Stimulated activated CD4-positive, alpha-beta T cell treated with anti-CD3 and anti-CD28 coated beads, Interleukin-4, amount 100 ng/mL, for 24 hours (primary cell): ENCODE results near the gene CMYA5.
"Not testable (repeated sequence)": the region's sequence is repeated elsewhere in the genome, so short reads cannot be mapped to it uniquely, and the experiment has no call there.

Experiments
- DNase-seq: peaks from one replicate; pipeline ENCODE4 v3.0.0-alpha.2; 2020

CMYA5 gene

GRCh38 chr5:79753092-79753491 lies 63.5 kb downstream of the CMYA5 start:
- no peak for DNase-seq

- DNase-seq, result no peak
Observed at GRCh38 chr5:79753877-79754645, 64.4 kb downstream of the CMYA5 start.

GRCh38 chr5:79754865-79755555 lies 65.4 kb downstream of the CMYA5 start:
- no peak for DNase-seq

GRCh38 chr5:79756076-79756475 lies 66.4 kb downstream of the CMYA5 start:
- DNase-seq, result no peak

GRCh38 chr5:79759436-79759835 lies 69.8 kb downstream of the CMYA5 start:
- DNase-seq, result no peak

- DNase-seq, result no peak
Observed at GRCh38 chr5:79759848-79760247, 70.2 kb downstream of the CMYA5 start.

- no peak for DNase-seq
Observed at GRCh38 chr5:79762929-79763328, 73.3 kb downstream of the CMYA5 start.

GRCh38 chr5:79764147-79764546 lies 74.5 kb downstream of the CMYA5 start:
- DNase-seq, result not testable (repeated sequence)

GRCh38 chr5:79771387-79771786 lies 81.8 kb downstream of the CMYA5 start:
- no peak for DNase-seq

- DNase-seq, result no peak
Observed at GRCh38 chr5:79772651-79773050, 83.0 kb downstream of the CMYA5 start.

- DNase-seq, result no peak
Observed at GRCh38 chr5:79773612-79774011, 84.0 kb downstream of the CMYA5 start.

- DNase-seq, result peak; percentile 14
Observed at GRCh38 chr5:79774171-79774854, 84.7 kb downstream of the CMYA5 start.

- DNase-seq, result no peak
Observed at GRCh38 chr5:79774855-79775237, 85.2 kb downstream of the CMYA5 start.

GRCh38 chr5:79784741-79785140 lies 95.1 kb downstream of the CMYA5 start:
- DNase-seq, result not testable (repeated sequence)

GRCh38 chr5:79785983-79786382 lies 96.3 kb downstream of the CMYA5 start:
- no peak for DNase-seq

- no peak for DNase-seq
Observed at GRCh38 chr5:79787448-79787847, 97.8 kb downstream of the CMYA5 start.

- no peak for DNase-seq
Observed at GRCh38 chr5:79791843-79792242, 102.2 kb downstream of the CMYA5 start.

GRCh38 chr5:79792463-79792862 lies 102.8 kb downstream of the CMYA5 start:
- DNase-seq, result no peak

- DNase-seq, result no peak
Observed at GRCh38 chr5:79793304-79793703, 103.7 kb downstream of the CMYA5 start.

- no peak for DNase-seq
Observed at GRCh38 chr5:79793722-79794121, 104.1 kb downstream of the CMYA5 start.

GRCh38 chr5:79794347-79794746 lies 104.7 kb downstream of the CMYA5 start:
- DNase-seq, result no peak

- no peak for DNase-seq
Observed at GRCh38 chr5:79795764-79796398, 106.2 kb downstream of the CMYA5 start.

GRCh38 chr5:79798893-79799590 lies 109.4 kb downstream of the CMYA5 start:
- no peak for DNase-seq
